ENCODE measurements around the gene CDC42BPA.

DNA sequence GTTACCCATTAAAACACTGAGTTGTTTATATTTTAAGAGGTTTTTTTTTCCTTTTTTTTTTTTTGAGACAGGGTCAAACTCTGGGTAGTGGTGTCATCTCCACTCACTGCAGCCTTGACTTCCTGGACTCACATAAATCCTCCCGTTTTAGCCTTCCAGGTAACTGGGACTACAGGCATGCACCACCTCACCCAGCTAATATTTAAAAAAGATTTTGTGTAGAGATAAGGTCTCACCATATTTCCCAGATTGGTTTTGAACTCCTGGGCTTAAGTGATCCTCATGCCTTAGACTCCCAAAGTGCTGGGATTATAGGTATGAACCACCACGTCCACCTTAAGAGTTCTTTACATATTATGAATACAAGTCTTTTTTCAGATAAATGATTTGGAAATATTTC, 231.7 kb downstream of the CDC42BPA start:
- TF ChIP-seq NPAS2 (CRISPR knock-in tag; IDR thresholded peaks at IDR 0.05; ENCODE audit: borderline replicate concordance) (no peak), RAD21 (conservative IDR thresholded peaks at IDR 0.05 in 1 of 2, IDR thresholded peaks at IDR 0.05 in 1 of 2) (no peak), EP300 (IDR thresholded peaks at IDR 0.05) (no peak), JUN (IDR thresholded peaks at IDR 0.05) (no peak), MYC (IDR thresholded peaks at IDR 0.05; ENCODE audit: borderline replicate concordance, low read length) (no peak), CEBPB (IDR thresholded peaks at IDR 0.05) (no peak), KDM5A (IDR thresholded peaks at IDR 0.05) (no peak), MAFK (IDR thresholded peaks at IDR 0.05; ENCODE audit: partially characterized antibody) (no peak)
- TF ChIP-seq, protein P1, sequence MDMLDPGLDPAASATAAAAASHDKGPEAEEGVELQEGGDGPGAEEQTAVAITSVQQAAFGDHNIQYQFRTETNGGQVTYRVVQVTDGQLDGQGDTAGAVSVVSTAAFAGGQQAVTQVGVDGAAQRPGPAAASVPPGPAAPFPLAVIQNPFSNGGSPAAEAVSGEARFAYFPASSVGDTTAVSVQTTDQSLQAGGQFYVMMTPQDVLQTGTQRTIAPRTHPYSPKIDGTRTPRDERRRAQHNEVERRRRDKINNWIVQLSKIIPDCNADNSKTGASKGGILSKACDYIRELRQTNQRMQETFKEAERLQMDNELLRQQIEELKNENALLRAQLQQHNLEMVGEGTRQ (IDR thresholded peaks at IDR 0.05), result no peak
- TF ChIP-seq, protein P2, sequence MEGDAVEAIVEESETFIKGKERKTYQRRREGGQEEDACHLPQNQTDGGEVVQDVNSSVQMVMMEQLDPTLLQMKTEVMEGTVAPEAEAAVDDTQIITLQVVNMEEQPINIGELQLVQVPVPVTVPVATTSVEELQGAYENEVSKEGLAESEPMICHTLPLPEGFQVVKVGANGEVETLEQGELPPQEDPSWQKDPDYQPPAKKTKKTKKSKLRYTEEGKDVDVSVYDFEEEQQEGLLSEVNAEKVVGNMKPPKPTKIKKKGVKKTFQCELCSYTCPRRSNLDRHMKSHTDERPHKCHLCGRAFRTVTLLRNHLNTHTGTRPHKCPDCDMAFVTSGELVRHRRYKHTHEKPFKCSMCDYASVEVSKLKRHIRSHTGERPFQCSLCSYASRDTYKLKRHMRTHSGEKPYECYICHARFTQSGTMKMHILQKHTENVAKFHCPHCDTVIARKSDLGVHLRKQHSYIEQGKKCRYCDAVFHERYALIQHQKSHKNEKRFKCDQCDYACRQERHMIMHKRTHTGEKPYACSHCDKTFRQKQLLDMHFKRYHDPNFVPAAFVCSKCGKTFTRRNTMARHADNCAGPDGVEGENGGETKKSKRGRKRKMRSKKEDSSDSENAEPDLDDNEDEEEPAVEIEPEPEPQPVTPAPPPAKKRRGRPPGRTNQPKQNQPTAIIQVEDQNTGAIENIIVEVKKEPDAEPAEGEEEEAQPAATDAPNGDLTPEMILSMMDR (IDR thresholded peaks at IDR 0.05), result no peak
- TF ChIP-seq, protein P3, sequence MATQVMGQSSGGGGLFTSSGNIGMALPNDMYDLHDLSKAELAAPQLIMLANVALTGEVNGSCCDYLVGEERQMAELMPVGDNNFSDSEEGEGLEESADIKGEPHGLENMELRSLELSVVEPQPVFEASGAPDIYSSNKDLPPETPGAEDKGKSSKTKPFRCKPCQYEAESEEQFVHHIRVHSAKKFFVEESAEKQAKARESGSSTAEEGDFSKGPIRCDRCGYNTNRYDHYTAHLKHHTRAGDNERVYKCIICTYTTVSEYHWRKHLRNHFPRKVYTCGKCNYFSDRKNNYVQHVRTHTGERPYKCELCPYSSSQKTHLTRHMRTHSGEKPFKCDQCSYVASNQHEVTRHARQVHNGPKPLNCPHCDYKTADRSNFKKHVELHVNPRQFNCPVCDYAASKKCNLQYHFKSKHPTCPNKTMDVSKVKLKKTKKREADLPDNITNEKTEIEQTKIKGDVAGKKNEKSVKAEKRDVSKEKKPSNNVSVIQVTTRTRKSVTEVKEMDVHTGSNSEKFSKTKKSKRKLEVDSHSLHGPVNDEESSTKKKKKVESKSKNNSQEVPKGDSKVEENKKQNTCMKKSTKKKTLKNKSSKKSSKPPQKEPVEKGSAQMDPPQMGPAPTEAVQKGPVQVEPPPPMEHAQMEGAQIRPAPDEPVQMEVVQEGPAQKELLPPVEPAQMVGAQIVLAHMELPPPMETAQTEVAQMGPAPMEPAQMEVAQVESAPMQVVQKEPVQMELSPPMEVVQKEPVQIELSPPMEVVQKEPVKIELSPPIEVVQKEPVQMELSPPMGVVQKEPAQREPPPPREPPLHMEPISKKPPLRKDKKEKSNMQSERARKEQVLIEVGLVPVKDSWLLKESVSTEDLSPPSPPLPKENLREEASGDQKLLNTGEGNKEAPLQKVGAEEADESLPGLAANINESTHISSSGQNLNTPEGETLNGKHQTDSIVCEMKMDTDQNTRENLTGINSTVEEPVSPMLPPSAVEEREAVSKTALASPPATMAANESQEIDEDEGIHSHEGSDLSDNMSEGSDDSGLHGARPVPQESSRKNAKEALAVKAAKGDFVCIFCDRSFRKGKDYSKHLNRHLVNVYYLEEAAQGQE (IDR thresholded peaks at IDR 0.05), result no peak
